HG02938 (cell line): ENCODE measurements around the gene SLC25A13.

Source experiments
- ATAC-seq: cut with Tn5 transposase; IDR thresholded peaks from one replicate; pipeline ENCODE4 v1.9.1; 2021; ENCODE audit warnings: mild to moderate bottlenecking, moderate library complexity; ENCODE audit not compliant: unreplicated experiment

The SLC25A13 gene

DNA sequence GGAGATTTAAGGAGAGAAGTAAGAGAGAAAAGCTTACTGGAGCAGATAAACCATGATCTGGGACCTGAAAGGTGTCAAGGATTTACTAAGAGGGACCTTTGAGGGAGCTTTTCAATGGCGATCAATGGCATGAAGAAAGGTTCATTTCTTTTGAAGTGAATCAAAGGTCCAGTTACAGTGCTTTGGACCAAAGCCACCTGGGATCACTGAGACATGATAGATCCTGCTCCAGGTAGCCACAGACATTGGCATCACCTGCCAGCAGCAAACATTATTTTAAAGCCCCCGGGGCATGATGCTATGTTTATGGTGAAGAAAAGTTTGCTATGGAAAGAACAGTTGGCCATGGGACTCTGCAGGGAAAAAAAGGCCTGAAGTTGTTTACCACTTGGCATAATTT is 109.4 kb downstream of the SLC25A13 start:
- ATAC-seq = no peak

DNA sequence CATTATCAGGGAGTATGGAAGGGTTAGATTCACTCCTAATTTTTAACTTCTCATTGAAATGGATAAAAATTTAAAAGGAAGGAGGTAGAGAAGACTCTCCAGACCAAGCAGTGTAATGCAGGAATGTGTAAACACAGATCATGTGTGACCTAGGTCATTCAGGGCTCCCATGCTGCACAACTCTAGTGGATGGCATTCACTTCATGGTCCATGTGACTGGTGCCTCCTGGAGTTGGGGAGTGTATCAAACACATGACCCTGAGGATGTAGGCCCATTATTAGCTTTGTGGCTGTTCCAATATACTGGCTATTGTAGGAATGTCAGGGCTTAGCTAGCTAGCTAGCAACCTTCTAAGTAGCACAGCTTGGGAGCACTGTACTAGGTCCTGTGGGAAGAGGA is 109.9 kb downstream of the SLC25A13 start:
- no peak for ATAC-seq

DNA sequence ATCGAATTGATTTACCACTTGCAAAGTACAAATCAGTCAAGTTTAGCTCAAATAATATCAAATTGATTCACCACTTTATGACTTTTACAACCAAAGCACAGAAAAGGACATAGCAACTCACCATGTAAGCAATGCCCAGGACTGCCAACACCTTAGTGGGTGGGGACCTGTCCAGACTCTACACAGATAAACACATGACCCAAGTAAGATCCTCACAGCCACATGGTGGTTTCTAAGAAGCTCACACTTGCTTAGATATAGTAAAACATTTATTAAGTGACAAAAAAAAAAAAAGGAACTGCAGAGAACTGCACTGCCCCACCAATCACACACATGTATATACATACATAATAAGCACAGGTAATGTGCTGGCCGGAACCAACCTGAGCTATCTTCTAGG is 116.2 kb downstream of the SLC25A13 start:
- no peak for ATAC-seq

DNA sequence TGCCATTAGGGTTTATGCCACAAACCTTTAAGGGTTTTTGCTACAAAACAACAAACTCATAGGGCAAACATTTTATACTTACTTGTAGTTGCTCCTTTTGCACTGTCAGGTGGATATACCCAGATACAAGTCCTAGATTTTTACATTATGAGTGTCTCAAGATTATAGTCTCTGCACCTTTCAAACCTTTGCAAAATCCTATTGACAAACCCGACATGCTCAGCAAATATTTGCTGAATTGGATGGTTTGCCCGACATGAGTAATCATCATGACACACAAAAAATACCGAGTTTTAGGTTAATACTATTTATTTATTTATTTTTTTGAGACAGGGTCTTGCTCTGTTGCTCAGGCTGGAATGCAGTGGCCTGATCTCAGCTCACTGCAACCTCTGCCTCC is 117.3 kb downstream of the SLC25A13 start:
- ATAC-seq = no peak

DNA sequence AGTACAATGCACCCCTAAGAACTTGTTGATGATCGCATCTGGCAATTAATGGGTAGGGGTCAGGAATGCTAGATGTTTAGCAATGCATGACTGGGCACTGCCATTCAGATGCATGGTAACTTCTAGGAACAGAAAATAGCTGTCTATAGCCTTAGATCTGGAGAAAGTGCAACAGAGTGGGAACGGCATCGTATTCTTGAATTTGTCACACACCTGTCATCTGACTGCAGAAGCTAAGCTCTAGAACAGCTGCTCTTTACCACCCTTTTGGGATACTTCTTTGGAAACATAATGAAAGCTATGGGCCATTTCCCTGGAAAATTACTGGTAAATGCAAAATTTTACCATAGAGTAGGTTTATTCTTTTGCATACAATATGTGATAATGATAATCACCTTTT is 118.1 kb downstream of the SLC25A13 start:
- ATAC-seq = no peak

DNA sequence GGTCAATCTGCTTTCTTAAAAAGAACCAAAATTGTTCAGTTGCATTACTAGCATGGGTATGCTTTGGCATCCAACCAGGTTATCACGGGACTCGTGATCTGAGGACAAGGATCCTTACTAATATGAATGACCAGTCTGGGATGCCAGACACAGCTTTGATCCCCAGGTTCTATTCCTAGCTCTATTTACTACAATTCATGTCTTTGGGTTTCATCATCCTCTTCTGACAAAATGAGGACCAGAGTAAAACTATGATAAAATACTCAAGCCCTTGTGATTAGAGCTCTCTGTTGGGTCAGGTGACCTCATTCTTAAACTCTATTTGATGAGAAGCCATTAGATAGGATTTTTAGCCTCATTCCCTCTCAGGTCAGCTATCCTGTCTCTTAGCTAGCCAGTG is 119.8 kb downstream of the SLC25A13 start:
- no peak for ATAC-seq

DNA sequence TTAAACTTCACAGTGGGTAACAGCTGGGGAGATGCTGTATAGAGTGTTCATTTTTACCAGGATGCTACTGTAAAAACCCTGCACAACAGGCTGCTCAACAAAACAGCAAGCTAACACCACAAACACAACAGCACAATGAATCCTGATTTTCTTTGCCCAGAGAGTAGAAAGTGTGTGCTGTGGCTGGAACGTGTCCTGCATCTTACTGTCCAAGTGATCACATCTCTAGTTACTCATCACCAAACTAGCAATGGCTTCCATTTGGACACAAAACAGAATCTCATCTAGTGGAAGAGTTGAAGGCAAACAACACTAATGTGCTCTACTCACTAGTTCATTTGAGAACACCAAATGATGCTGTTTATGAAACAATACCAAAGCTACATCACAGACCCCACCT is 121.2 kb downstream of the SLC25A13 start:
- ATAC-seq = no peak

DNA sequence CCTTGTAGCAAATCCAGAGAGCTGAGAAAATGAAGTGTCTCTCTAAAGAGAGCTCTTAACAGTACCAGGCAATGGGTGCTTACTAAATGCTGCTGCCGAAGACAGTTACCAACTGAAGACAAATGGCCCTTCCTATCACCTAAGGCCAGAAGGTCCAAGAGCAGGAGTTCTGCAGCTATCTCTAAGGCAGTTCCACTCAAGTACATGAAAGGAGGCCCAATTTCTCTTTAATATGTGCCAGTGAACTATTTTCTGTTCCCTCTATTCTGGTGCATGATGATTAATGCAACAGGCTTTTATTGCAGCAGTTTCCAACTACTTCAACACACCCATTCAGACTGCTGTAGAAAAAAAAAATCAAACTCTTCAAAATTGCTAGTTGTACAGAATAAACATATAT is 122.5 kb downstream of the SLC25A13 start:
- no peak for ATAC-seq

DNA sequence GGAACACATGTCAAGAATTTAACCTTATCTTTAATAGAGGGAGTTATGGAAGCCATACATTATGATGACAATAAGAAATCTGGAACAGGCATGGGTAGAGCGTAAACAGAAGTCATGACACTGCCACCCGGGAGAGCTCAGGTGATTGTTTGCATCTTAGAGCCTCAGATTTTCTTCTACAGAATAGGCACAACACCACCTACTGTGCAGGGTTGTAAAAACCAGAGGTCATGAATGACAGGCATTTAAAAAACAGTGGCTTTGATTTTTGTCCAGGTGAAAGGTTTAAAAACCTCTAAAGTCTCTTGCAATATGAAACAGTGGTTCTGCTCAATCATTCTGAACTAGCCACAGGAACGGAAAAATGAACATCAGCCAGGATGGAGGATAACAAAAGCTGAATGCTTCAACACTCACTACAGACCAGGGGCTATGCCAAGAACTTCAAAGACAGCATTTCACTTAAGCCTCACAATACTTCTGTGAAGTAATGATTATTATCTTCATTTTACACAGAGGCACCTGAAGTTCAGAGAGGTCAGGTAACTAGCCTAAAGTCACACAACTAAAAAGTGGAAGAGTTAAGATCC is 123.8 kb downstream of the SLC25A13 start:
- ATAC-seq = no peak

DNA sequence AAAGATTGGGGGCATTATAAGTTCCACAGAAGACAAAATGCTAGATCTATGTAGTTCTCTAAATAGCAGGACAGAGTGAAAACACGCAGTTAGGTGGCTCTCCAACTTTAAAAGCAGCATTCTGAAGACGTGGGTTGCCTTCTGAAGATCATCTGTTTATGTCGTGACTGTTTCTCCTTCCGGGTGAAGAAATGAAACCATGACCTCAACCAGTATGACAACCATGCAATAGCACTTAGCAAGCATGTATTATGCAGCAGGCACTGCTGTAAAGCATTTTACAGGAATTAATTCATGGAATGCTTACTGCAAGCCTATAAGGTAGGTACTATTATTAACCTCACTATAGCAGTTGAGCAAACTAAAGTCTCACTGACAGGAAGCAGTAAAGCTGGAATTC is 125.2 kb downstream of the SLC25A13 start:
- no peak for ATAC-seq

DNA sequence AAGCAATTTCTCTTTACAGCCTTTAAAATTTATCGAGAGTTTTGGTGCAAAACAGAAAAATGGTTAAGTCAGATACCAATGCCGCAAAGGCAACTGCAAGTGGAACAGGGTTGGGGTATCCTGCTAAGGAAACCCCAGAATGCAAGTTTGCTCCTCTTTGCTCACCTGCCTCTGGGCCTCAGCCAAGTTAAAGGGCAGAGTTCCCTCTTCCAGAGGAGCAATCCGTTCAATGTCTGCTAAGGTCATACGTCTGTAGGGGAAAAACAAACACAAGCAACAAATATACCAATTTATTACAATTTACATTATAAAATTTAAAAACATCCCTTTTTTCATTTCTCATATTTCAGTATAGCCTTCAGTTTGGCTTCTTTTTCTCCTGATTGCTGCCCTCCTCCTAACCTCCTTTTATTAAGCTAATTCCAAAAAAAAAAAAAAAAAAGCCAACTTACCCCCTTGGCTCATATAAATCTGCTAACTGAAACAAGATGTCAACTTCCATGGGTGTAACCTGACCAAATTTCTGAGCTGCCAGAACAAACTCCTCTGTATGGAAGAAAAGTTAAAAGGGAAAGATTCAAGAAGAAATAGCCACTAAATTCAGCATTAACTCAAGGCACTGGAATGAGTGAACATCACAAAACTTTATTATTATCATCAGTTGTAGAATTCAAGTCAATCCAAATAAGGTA is 132.6 kb downstream of the SLC25A13 start:
- no peak for ATAC-seq

DNA sequence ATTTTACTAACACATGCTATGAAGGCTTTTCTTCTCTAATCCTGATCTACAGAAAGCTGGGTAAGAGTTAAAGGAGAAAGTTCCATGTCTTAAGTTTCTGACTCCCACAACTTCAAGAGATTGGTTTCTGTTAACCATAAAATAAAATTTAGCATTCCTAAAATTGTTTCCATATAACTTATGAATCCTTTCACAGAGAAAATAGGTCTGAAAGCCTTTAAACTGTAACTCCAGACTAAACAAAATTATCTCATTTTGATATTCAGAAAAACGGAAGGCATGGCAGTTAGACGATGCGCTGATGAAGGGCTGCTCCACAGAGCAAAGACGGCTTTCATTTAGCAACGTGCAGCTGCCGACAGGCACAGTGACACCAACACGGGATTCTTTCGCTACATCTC is 133.3 kb downstream of the SLC25A13 start:
- no peak for ATAC-seq

DNA sequence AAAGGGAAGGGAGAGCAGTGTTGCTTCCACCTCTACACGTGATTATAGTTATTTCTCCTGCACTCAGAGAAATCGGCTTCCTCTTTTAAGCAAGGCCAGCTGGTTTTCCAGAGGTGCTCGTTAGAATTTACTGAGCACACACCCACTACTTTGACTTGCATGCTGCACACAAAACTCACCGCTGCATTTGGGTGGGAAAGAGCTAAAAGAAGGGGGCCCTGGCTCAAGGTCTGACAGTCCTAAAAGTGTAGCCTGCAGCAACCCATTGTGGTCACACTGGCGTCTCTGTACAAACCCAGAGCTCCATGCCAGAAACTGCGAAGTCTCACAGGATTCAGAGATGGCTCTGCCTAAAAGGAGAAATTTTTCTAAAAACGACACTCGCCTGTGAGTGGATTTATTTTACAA is 133.7 kb downstream of the SLC25A13 start:
- ATAC-seq = no peak

DNA sequence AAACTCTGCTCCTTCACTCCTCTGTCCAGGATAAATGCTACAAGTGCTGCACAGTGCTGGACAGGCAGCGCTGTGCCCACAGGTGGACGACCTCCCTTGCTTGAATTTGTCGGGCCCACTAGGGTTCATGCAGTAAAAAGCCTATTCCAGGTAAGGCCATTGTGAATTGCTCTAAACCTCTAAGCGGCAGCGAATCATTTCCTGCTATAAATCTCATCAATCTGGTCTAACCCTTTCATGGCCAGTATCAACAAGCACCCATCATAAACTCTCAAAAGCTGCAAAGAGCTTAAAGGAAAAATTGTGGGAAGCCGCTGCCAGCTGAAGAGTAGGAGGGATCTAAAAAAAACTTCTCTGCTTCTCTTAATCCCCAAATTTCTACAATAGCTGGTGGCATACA is 134.2 kb downstream of the SLC25A13 start:
- ATAC-seq = no peak

DNA sequence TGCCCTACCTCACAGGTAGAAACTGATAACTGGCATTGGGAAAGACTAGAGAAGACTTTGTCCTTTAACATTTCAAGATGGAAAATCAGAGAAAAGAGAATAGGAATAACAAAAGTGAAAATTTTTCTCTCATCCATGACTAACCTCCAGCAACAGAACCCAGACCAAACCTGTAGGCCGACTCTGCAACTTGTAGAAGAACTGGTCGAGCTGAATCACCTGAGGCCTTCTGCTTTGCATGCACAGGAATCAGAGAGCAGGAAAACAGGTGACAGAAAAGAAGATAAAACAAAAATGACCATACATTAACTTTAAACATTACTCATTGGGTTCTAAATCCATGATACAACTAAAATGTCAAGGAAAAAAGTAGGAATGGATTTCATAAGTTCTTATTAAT is 137.1 kb downstream of the SLC25A13 start:
- ATAC-seq = no peak

DNA sequence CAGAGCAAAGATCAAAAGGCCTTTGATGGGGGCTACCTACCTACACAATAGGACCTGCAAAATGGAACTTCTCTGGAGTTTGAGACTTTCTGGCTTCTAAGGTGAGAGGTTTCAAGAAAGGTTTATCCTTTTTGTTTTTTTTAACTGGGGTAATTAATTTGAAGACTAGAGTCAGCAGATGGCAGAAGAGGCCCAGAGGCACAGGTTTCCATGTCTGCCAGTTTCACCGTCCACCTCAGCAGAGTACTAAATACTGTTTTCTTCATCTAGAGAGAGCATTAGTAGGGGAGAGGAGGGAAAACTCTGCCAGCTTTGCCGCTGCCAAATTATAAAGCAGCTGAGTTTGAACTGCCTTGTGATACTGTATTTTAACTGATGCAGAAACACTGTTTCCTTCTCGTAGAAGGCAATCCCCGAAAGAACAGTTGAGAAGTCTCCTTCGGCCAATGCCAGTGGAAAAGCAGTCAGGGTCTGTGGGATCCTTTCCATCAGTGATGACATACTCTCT is 138.7 kb downstream of the SLC25A13 start:
- ATAC-seq = no peak

DNA sequence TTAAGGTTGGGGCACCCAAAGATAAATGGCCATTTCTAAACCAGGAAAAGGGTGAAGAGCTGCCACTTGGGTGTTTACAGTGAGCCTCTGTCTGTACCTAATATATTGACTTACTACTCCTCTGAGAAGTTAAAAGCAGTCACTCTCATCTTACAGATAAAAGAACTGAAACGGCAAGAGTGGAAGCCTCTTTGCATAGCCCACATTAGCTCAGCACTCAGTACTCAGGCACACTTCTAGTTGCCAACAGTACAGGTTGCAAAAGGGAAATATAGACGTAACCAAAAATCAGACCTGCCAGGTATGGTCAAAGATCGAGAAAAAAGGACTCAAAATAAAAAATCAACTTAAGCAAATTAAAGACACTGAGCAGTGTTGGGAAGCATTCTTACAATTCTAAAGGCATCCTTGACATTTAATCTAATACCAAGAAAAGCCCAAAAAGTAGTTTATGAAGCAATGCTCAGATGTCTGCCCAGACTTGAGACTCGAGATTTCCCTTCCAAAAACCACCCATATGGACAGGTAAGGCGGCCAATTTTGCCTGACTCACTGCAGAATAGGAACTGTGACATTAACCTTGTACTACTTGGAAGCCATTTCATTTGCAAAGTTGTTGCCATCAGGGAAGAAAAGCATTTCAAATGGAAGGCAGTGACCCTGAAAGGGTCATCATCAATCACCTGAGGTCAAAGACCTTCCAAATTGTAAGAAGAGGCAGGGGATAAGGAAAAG is 139.3 kb downstream of the SLC25A13 start:
- no peak for ATAC-seq

DNA sequence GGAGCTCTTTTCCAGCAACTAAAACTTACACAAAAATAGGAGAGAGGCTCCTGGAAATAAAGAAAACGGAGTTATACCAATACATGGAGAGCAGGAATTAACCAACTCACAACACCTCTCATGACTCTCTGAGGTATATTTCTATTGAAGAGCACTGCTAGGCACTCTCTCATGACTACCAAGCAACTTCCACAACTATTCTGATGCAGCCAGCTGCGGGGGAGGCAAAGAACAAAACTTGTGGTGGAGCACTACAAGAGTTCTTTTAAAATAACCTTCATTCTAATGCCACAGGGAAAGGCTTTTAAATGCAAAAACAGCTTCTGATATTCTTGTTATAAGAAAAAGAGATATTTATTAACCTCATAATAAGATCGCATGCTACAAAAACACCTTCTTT is 140.7 kb downstream of the SLC25A13 start:
- no peak for ATAC-seq

DNA sequence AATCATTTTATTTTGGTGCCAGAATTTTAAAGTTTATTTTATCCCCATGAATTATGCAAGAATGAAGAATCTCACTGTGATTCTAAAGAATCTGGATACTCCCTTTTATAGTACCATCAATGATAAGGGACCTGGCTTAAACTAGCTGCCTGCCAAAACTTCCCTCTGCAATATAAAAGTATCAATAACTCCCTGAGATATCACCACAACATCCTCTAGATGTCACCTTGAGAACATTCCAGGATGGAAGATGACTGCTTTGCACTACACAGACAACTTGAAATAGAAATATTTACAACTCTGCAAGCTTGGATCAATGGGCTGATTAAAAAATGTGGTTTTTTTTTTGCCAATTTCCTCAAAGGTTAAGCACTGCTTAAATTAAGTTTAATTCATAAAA is 142.1 kb downstream of the SLC25A13 start:
- ATAC-seq = no peak

DNA sequence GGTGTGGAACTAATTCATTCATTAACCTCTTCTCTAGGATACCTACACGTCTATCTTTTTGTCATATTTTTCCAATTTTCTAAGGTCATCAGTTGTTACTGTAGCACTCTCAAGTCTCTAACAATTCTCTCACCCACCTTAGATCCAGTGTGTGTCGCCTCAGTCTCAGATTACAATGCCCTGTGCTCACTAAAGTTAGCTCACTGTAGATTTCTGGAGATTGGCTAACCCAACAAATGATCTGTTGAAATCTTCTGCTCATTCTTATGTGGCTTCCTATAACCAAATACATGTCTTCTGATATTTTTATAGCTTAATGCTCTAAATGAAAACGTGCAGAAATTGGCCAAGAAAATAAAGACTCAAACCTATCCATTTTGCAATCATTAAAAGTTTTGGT is 142.6 kb downstream of the SLC25A13 start:
- ATAC-seq = no peak

DNA sequence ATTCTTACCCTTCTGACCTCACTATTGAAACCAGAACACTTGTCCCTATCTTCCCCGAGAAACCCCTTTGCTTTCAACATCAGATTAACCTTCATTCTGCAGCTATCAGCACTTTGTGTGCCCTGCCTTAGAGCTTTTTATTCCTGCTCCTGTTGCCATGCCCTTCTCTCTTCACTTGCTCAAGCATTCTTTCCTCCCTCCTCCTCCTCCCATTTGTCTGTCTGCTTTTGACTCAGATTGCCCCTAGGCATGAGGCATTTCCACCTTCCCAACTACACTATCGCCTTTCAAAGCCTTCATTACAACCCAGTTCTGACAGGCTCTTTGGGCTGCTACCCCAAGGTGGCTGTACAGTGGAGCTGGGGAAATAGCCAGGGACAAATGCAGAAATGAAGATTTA is 143.3 kb downstream of the SLC25A13 start:
- no peak for ATAC-seq

DNA sequence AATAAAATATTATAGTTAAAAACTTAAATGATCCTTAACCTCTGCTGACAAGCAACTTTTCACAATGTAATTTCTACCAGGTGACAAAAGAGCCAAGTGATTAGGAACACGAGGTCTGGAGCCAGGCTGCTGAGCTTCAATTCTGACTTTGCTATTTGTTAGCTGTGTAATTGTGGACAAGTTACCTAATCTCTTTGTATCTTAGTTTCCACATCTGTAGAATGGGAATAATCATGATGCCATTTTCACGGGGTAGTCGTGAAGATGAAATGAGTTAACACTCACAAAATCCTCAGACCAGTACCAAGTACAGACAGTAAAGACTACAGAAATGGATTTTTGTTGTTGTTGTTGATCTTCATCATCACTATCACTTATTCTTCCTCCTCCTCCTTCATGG is 144.5 kb downstream of the SLC25A13 start:
- no peak for ATAC-seq
